GDM1 (cell line): ENCODE results near the gene CDHR5.
"Not testable (repeated sequence)": the region's sequence is repeated elsewhere in the genome, so short reads cannot be mapped to it uniquely, and the experiment has no call there.

Experiments used
- DNase-seq: peaks from one replicate; lab custom pipeline; 2025; lab: John Stamatoyannopoulos, UW

CDHR5 gene

DNA sequence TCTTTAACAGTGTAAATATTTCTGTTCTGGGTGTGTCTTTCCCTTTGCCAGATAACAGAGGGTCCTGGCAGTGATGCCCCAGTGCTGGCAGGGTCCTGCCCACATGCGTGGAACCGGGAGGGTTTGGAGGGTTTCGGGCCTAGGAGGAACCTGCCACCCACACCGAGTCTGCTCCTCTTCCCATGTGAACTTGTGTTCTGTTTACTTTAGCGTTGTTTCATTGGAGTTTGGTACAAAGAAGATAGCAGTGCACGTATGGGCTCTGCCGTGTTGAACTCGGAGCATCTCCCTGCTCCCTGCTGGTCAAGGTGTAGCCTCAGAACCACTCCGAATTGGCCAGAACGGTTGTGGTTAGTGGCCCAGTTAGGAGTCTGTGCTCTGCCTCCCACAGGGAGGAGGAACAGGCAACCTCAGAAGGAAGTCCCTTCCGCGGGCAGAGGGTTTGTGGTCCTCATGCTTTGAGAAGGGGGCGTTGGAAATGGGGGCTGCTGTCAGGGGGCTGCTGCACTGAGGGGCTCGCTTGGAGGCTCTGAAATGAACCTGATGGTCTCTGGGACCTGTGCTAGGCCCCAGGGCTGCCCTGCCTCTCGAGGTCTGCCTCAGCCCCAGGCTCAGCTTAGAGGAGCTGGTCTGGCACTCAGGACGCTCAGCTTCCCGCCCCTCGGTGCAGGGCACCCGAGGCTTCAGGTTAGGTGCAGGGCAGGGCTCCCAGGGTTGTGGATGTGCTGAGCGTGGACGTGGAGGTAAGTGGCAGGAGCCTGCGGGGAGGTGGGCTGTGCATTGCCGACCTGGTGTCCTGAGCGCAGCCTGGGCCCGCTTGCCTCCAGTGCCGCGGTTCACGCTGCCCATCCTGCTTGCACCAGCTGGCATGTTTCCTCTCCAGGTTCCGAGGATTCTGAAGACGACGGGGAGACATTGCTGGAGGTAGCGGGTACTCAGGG, 38.1 kb downstream of the CDHR5 start:
- no peak for DNase-seq

GRCh38 chr11:584287-584686, 40.5 kb downstream of the CDHR5 start:
- DNase-seq, result no peak

- DNase-seq, result no peak
Measured at GRCh38 chr11:581752-582151, 43.0 kb downstream of the CDHR5 start.

DNA sequence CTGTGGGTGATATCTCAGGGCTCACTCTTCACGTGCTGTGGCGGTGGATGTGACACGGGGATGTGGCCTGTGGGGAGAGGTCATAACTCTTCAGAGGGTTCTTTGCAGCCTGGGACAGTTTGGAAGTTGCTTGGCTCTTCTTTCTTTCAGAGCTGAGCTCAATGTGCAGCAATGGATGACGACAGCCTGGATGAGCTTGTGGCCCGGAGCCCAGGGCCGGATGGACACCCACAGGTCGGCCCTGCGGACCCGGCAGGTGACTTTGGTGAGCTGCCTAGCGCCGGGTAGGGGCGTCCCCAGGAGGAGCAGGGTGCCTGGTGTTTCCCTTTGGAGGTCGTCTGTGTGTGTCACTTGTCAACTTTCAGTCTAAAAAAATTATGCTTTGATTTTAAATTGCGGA, 43.4 kb downstream of the CDHR5 start:
- DNase-seq, result no peak

- no peak for DNase-seq
Measured at GRCh38 chr11:579830-580601, 44.7 kb downstream of the CDHR5 start.

DNA sequence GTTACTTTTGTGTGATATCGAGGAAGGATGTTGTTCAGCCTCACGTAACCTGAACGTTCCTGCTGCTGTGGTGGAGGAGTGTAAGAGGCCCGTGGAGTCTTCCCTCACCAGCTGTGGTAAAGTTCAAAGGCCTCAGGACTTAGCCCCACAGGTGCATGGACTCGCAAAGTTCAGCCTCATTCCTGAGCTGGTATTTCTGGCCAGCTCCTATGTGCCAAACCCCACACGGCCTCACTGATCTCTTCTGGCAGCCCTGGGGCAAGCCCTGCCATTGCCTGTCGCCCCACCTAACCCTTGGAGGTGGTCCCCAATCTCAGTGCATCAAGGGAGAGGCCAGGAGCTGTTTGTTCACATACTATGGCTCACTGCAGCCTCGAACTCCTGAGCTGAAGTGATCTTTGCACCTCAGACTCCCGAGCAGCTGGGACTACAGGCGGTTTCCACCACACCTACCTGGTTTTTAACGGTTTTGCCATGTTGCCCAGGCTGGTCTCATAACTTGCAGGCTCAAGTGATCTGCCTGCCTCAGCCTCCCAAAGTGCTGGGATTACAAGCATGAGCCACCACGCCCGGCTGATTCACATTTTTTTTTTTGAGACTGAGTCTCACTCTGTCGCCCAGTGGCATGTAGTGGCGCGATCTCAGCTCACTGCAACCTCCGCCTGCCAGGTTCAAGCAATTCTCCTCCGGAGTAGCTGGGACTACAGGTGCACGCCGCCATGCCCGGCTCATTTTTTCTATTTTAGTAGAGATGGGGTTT, 46.3 kb downstream of the CDHR5 start:
- DNase-seq, result no peak

DNA sequence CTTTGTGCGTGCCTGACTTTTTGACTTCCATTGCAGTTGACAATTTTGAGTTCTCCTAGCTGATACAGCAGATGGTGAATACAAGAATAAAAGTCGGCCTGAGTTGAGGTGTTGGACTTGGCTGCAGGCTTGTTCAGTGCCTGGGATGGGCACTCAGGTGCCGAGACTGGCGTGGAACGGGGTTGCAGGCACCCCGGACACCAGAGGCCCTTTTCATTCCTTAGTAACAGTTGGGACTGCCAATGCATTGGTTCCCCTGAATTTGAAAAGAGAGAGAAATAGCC, 47.2 kb downstream of the CDHR5 start:
- DNase-seq, result no peak

DNA sequence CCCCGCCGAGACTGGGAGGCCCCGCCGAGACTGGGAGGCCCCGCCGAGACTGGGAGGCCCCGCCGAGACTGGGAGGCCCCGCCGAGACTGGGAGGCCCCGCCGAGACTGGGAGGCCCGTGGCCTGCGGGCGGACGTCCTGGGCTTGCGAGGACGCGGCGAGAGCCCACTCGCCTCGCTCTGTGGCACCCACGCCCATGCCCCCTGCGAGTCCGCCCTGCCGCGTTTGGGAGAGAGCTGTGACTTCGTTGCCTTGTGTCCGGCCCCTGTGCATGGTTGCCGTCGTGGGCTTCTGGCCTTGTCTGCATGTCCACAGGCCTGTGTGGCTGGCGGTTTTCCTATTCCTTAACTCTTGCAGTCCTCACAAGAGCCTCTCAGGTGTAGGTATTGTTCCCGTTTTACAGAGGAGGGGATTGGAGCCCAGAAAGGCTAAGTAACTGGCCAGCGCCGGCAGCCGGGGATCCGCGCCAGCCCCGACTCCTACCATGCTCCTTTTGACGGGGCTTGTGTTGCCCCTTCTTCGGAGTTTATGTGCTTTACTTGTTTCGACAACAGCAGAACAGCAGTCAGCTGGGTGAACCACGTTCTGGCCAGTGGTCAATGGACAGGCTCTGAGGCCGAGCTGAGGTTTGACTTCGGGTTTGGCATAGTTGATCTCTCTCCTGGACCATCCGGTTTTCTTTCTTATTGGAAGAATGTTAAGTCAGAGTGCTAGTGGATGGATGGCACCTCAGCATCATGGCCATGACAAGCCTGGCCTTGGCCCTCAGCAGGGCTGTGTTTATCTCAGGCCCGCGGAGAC, 47.7 kb downstream of the CDHR5 start:
- DNase-seq, result no peak

- peak; percentile 85 for DNase-seq
Measured at GRCh38 chr11:575996-576768, 48.6 kb downstream of the CDHR5 start, which contains the start of gene PHRF1. TSS of gene PHRF1 (plus strand) at chr11:576470. CDS start at chr11:581513, 5,043 bp downstream.

- DNase-seq, result no peak
Measured at GRCh38 chr11:575313-575995, 49.3 kb downstream of the CDHR5 start.

GRCh38 chr11:574632-575312, 50.0 kb downstream of the CDHR5 start:
- DNase-seq, result no peak

DNA sequence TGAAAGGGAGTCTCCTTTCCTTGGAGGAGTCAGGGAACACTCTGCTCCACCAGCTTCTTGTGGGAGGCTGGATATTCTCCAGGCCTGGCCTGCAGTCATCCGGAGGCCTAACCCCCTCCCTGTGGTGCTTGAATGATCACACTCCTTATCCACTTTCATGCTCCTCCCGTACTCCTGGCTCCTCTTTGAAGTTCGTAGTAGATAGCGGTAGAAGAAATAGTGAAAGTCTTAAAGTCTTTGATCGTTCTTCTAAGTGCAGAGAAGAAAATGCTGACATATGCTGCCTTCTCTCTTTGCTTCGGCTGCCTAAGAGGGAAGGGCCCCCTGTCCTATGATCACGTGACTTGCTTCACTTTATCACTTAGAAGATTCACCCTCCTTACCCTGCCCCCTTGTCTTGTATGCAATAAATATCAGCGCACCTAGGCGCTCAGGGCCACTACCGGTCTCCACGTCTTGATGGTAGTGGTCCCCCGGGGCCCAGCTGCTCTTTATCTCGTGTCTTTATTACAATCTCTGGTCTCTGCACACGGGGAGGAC, 50.7 kb downstream of the CDHR5 start:
- not testable (repeated sequence) for DNase-seq

DNA sequence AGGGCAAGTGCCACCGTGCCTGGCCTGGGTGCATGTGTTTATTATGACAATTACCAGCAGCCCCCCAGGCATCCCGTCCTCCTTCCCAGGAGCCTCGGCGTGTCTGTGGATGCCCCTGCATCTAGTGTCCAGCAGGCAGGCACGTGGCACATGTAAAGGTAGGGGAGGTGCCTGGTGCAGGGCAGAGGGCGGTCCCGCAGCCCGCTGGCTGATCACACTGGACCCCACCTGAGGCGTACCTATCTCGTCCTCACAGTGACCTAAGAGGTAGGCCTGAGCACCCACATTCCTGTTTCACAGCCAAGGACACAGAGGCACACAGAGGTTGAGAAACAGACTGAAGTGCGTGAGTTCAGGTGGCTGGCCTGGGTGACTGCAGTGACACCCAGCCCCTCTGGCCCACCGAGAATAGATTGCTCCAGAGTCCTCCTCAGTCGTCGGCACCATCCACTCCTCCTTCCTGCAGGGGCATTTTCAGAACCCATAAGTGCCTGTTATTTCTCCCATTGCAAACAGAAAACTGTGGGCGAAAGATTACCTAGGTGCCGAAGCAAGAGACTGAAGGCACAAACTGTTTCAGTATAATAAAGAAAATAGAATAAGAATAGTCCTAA, 51.5 kb downstream of the CDHR5 start:
- no peak for DNase-seq

DNA sequence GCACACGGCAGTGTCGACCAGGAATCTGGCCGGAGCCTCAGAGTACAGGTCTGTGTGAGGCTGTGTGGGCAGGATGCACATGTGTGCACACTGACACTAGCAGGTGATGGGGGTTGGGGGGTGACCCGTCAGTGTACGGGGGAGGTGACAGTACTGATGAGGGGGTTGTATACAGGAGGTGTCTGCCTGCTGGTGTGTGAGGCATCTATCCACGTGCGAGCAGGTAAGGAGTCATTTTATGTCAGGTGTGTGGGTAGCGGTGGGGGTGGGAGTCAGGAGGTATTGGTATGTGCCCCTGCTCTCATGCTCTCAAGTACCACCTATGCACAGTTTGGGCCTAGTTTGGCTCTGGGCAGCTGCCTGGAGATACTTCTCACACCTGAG, 53.0 kb downstream of the CDHR5 start:
- DNase-seq, result no peak

- DNase-seq, result no peak
Measured at GRCh38 chr11:569158-569885, 55.4 kb downstream of the CDHR5 start.

DNA sequence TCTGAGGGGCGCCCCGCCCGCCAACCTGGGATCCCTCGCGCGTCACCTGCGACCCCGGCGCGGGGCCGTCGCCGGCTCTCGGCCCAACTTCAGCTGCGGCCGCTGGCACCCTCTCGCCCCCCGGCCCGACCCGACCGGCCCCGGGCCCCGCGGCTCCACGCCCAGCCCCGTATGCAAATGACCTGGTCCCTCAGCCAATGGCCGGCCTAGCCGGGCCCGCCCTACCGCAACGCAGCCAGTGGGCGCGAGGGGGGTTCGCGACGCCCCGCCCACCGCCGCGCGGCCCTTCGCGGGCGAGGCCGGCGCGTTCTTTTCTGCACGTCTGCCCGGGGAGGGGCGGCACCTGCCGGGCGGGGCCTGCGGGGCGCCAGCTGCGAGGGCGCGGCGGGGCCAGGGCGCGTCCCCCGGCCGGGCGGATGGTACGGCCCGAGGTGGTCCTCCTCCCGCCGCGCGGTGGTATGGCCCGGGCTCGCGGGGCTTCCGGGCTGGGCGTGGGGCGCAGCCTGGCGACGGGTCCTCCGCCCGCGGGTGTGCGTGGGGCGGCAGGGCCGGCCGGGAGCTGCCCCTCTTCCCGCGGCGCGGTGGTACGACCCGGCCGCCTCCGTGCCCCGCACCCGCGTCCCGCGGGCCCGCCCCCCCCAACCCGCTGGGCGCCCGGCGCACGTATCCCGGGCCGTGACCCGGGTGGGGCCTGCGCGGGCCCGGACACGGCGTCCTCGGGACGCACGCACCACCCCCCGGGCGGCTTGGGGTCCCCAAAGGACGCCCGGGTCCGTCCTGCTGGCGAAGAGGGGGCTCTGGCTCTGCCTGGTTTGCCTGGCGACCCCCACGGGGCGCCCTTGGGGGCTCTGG, 56.2 kb downstream of the CDHR5 start:
- DNase-seq, result peak; percentile 95

DNA sequence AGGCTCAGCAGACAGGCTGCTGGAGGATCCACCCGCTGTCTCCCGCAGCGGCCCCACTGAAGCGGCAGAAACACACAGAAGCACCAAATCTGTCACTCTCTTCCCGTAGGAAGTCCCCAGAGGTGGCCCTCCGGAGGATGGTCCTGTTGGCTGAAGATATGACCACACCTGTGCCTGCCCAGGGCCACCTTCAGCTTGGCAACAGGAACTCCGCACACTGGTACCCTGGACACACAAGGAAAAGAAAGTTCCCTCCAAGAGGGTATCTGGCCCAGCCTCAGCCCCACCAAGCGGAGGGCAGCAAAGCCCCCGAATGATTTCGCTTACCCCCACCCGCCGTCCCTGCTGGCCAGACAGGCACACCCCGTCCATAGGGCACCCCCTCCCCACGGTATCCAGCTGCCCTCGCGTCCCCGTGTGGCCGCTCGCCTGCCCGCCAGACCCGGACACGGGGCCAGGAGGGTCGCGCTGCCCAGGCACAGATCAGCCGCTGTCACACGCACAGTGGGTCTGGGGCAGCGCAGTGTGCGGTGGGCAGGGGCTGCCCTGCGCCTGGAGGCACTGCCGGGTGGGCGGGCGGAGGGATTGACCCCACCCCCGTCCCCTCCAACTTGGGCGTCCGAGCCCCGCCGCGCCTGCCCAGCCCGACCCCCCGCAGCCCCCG, 57.0 kb downstream of the CDHR5 start:
- no peak for DNase-seq
